GM12878 (cell line): Measurements from ENCODE around the gene SLMAP. TPM values are rescaled to one million over a fixed set of nuclear protein-coding genes. Genes with fewer than 3 reads are reported as not detected.

Experiments used
- ATAC-seq: fragments of 200-7000 bp; cut with Tn5 transposase; 3 replicates; pipeline ENCODE4 v1.9.1; 2020; ENCODE audit warnings: mild to moderate bottlenecking, moderate library complexity
- BruUV-seq: library from RNA; stranded (reverse); fragments of 400-500 nt; replicated peaks from 2 replicates; lab custom pipeline; 2021; lab: Mats Ljungman, UMichigan
- CTCF ChIA-PET: fragments of 300-600 bp; sonication (Branson Sonifier 250); formaldehyde crosslinking; extraction: SDS; loops from one replicate; lab custom pipeline; 2021; ENCODE audit warnings: inconsistent platforms; lab: Yijun Ruan, JAX
- POLR2A ChIA-PET: fragments of 350-600 bp; formaldehyde crosslinking; extraction: SDS; loops from one replicate; lab custom pipeline; 2021; ENCODE audit warnings: inconsistent platforms; lab: Charles Lee
- RAD21 ChIA-PET: fragments of 300-600 bp; sonication (Branson Sonifier 250); formaldehyde crosslinking; loops from one replicate; lab custom pipeline; 2023; ENCODE audit warnings: antibody characterized with exemption; ENCODE audit not compliant: unreplicated experiment; lab: Charles Lee
- SMC1A ChIA-PET: fragments of 300-600 bp; sonication (Branson Sonifier 250); formaldehyde crosslinking; loops from one replicate; lab custom pipeline; 2023; ENCODE audit not compliant: unreplicated experiment, uncharacterized antibody; lab: Charles Lee
- DNase-seq: peaks from one replicate; pipeline ENCODE4 v3.0.0-alpha.2; 2011; ENCODE audit warnings: low read depth, low spot score
- FAIRE-seq: peaks from 3 replicates; lab custom pipeline; 2011; peaks lifted over from hg19 to GRCh38; lab: Jason Lieb, UNC
- H2AFZ ChIP-seq: 2 replicates; pipeline ENCODE4 v1.6.0; 2011; ENCODE audit warnings: low read depth, low read length, control low read depth; ENCODE audit not compliant: control insufficient read depth
- H3K27ac ChIP-seq: 2 replicates; pipeline ENCODE4 v1.5.1; 2011; ENCODE audit warnings: control low read depth; ENCODE audit not compliant: control insufficient read depth, insufficient read depth
- H3K27me3 ChIP-seq, 2 experiments: replicated peaks in 1 of 2; 2 replicates each; pipeline versions ENCODE4 v1.6.0 to v1.6.1; 2011; ENCODE audit warnings: low read length in 1 of 2; ENCODE audit not compliant: control insufficient read depth in 2 of 2, insufficient read depth in 2 of 2
- H3K36me3 ChIP-seq, 2 experiments: 2 replicates each; pipeline ENCODE4 v1.5.1; 2011; ENCODE audit warnings: low read length in 1 of 2; ENCODE audit not compliant: control insufficient read depth in 2 of 2, insufficient read depth in 2 of 2
- H3K4me1 ChIP-seq: 2 replicates; pipeline ENCODE4 v1.6.1; 2011; ENCODE audit warnings: mild to moderate bottlenecking, low read length, moderate library complexity, mixed read lengths; ENCODE audit not compliant: control insufficient read depth, insufficient read depth
- H3K4me2 ChIP-seq: 2 replicates; pipeline ENCODE4 v1.6.0; 2011; ENCODE audit warnings: control low read depth; ENCODE audit not compliant: control insufficient read depth, insufficient read depth
- H3K4me3 ChIP-seq: fragments of 200-600 bp; sonication (generic); 2 replicates; pipeline ENCODE4 v1.5.1; 2016
- H3K79me2 ChIP-seq: 2 replicates; pipeline ENCODE4 v1.6.0; 2011; ENCODE audit warnings: low read length; ENCODE audit not compliant: control insufficient read depth, insufficient read depth
- H3K9ac ChIP-seq: 2 replicates; pipeline ENCODE4 v1.8.0; 2011; ENCODE audit warnings: low read length, control low read depth, mixed read lengths; ENCODE audit not compliant: control insufficient read depth, insufficient read depth
- H3K9me3 ChIP-seq: replicated peaks from 3 replicates; pipeline ENCODE4 v1.5.1; 2011; ENCODE audit warnings: mild to moderate bottlenecking, low read length; ENCODE audit not compliant: control insufficient read depth, insufficient read depth
- H4K20me1 ChIP-seq: 2 replicates; pipeline ENCODE4 v1.6.0; 2011; ENCODE audit not compliant: control insufficient read depth, insufficient read depth
- BHLHE40 ChIP-seq, 2 experiments: fragments of 450-650 bp in 1 of 2; IDR thresholded peaks; 2 replicates each; pipeline ENCODE4 v1.6.1; 2011 to 2017; ENCODE audit warnings: low read depth in 2 of 2, borderline replicate concordance in 1 of 2, improper control_type of control experiment in 1 of 2, low read length in 1 of 2, mild to moderate bottlenecking in 1 of 2
- E2F8 ChIP-seq: fragments of 450-650 bp; IDR thresholded peaks from 2 replicates; pipeline ENCODE4 v1.6.1; 2018; ENCODE audit warnings: mild to moderate bottlenecking, low read depth, moderate library complexity; ENCODE audit not compliant: partially characterized antibody
- IKZF1 ChIP-seq: fragments of 450-650 bp; conservative IDR thresholded peaks from 2 replicates; pipeline ENCODE4 v1.6.1; 2017; ENCODE audit warnings: antibody characterized with exemption, mild to moderate bottlenecking
- PAX5 ChIP-seq: IDR thresholded peaks from 2 replicates; pipeline ENCODE4 v1.6.1; 2011; ENCODE audit warnings: low read depth, low read length, borderline replicate concordance
- PKNOX1 ChIP-seq: fragments of 450-650 bp; IDR thresholded peaks from 2 replicates; pipeline ENCODE4 v1.6.1; 2016; ENCODE audit warnings: mild to moderate bottlenecking
- REST ChIP-seq: IDR thresholded peaks from 2 replicates; pipeline ENCODE4 v1.6.1; 2012; ENCODE audit warnings: mild to moderate bottlenecking, low read depth, low read length
- SKIL ChIP-seq: fragments of 450-650 bp; IDR thresholded peaks from 2 replicates; pipeline ENCODE4 v1.6.1; 2017; ENCODE audit warnings: mild to moderate bottlenecking, low read depth, inconsistent platforms; ENCODE audit not compliant: poor library complexity, severe bottlenecking
- SRF ChIP-seq, 2 experiments: IDR thresholded peaks; 2 replicates each; pipeline ENCODE4 v1.6.1; 2011; ENCODE audit warnings: low read depth in 2 of 2, low read length in 2 of 2, mild to moderate bottlenecking in 1 of 2, moderate library complexity in 1 of 2
- STAT1 ChIP-seq: fragments of 450-650 bp; conservative IDR thresholded peaks from 2 replicates; pipeline ENCODE4 v1.6.1; 2014; ENCODE audit warnings: antibody characterized with exemption, mild to moderate bottlenecking
- TCF12 ChIP-seq: IDR thresholded peaks from 2 replicates; pipeline ENCODE4 v1.6.1; 2011; ENCODE audit warnings: low read depth, mild to moderate bottlenecking, low read length
- WRNIP1 ChIP-seq: IDR thresholded peaks from 2 replicates; pipeline ENCODE4 v1.6.1; 2011; ENCODE audit warnings: low read depth, low read length, improper control_type of control experiment, borderline replicate concordance
- ZNF274 ChIP-seq: IDR thresholded peaks from one replicate; pipeline ENCODE4 v1.8.0; 2011; ENCODE audit not compliant: insufficient read length, insufficient read depth
- WGBS: methylation state at CpG from one replicate; pipeline ENCODE4 v1.1.6; 2016; ENCODE audit warnings: low lambda C conversion rate; ENCODE audit not compliant: insufficient replicate concordance, insufficient coverage; ENCODE audit errors: missing lambda C conversion rate; 5-methylcytosine and 5-hydroxymethylcytosine counted together
- in situ Hi-C: fragments of 300-500 bp; cut with MboI; formaldehyde crosslinking; loops from 9 replicates; pipeline ENCODE4 v1.14.3; 2018; ENCODE audit warnings: mixed read lengths
- intact Hi-C: fragments of 100-400 bp; cut with micrococcal nuclease; formaldehyde crosslinking; loops from one replicate; pipeline ENCODE4 v1.14.2; 2022; ENCODE audit not compliant: unreplicated experiment
- polyA plus RNA-seq, 11 experiments: library from polyadenylated mRNA; depleted of rRNA in 4 of 11; unstranded in 6 of 11; stranded (reverse) in 5 of 11; fragments of >200 nt; fragmentation: Nextera tagmentation in 4 of 11; fragmentation: Illumina TruSeq in 1 of 11; extraction: Ambion mirVana in 4 of 11; extraction: Trizol in 1 of 11; gene quantifications; 1 replicate in 1 of 11; 2 replicates in 10 of 11; pipeline versions ENCODE4 v1.2.1 to v1.2.3, GENCODE V29; 2011 to 2016; ENCODE audit warnings: inconsistent platforms in 2 of 11, missing spikeins in 2 of 11, low read depth in 1 of 11
- total RNA-seq, 4 experiments: library from RNA; depleted of rRNA in 3 of 4; stranded (reverse); fragments of >200 nt in 3 of 4; fragmentation: Illumina TruSeq in 1 of 4; extraction: Trizol in 1 of 4; gene quantifications; 2 replicates each; pipeline versions ENCODE4 v1.2.1 to v1.2.3, GENCODE V29; 2013 to 2021

The SLMAP gene
- total and polyA plus RNA-seq, 10 of the 15 experiments (the other 5 are each of a cell fraction or from before 2014, with no cell fraction given) = 8.3 to 43.8 (median 26.4) TPM

GRCh38 chr3:57788624-57789018 is 32.5 kb downstream of the SLMAP start (continued):
- TF ChIP-seq PKNOX1 = no peak

- Histone ChIP-seq H3K4me2 (no peak overlapping the region), H3K79me2 (peaks cover 52% of the 10 kb centered on the region), H3K9ac (no peak overlapping the region), H3K36me3 (no peaks in the 10 kb centered on the region; a peak in 1 of 4 replicates), H3K4me3 (no peak overlapping the region), H3K27ac (peak overlapping the region; percentile 33; the same call in 1 of the 2 replicates), H2AFZ (no peak overlapping the region), H3K27me3 (no peaks in the 10 kb centered on the region), H4K20me1 (no peaks in the 10 kb centered on the region), H3K4me1 (peaks cover 28% of the 10 kb centered on the region), H3K9me3 (no peaks in the 10 kb centered on the region; the same call in 2 of the 3 replicates)
- RAD21 ChIA-PET = interaction anchor here (0.7 to 1.5 kb wide), 3 partner anchors 24 to 195 kb away, joined by 3 to 5 read pairs (median 3); no protein-coding TSS in a partner anchor
- POLR2A ChIA-PET = interaction anchor here (1.6 kb wide), 1 partner anchor 23 kb away, joined by 4 read pairs; no protein-coding TSS in a partner anchor
- DNase-seq (no peak), FAIRE-seq (no peak), ATAC-seq (no peak)
- intact Hi-C loops = no loop called here
- 75% methylated on average over 2 of the region's 2 CpGs for WGBS
- in situ Hi-C loops = no loop called here
- CTCF ChIA-PET = interaction anchor here (1.2 kb wide), 1 partner anchor 19 kb away, joined by 3 read pairs; no protein-coding TSS in a partner anchor
- no TSS peak for BruUV-seq
- TF ChIP-seq TCF12 (no peak), SKIL (no peak), E2F8 (no peak), IKZF1 (no peak), REST (no peak), SRF (IDR thresholded peaks at IDR 0.05; ENCODE audit: low read depth in 2 of 2, low read length in 2 of 2) (no peak), ZNF274 (no peak), PAX5 (no peak), STAT1 (no peak), WRNIP1 (no peak), BHLHE40 (IDR thresholded peaks at IDR 0.05; ENCODE audit: borderline replicate concordance in 1 of 2, low read depth in 2 of 2, low read length in 1 of 2) (no peak)
- SMC1A ChIA-PET = interaction anchor here (0.7 to 2.1 kb wide), 5 partner anchors 9 to 33 kb away, joined by 3 to 6 read pairs (median 4); no protein-coding TSS in a partner anchor
Observed at GRCh38 chr3:57791245-57791644, 35.1 kb downstream of the SLMAP start.
